T-helper 2 cell treated with Interferon-gamma antibody and Interleukin-4, amounts not matched to agents 5 μg/mL and 100 μg/mL, for 36 hours (primary cell): ENCODE data around the gene ERCC1.
"Not testable (repeated sequence)": the region's sequence is repeated elsewhere in the genome, so short reads cannot be mapped to it uniquely, and the experiment has no call there.

ENCODE experiments used
- DNase-seq: peaks from one replicate; pipeline ENCODE4 v3.0.0; 2021; ENCODE audit warnings: low spot score
- H3K27ac Mint-ChIP-seq: one replicate; pipeline ENCODE4 v1.8.0; 2021; ENCODE audit warnings: mild to moderate bottlenecking, mixed read lengths
- H3K27me3 Mint-ChIP-seq: one replicate; pipeline ENCODE4 v1.8.0; 2021; ENCODE audit warnings: low read depth, mixed read lengths
- H3K36me3 Mint-ChIP-seq: one replicate; pipeline ENCODE4 v1.8.0; 2021; ENCODE audit warnings: low read depth, mixed read lengths
- H3K4me1 Mint-ChIP-seq: one replicate; pipeline ENCODE4 v1.8.0; 2021; ENCODE audit warnings: low read depth, mixed read lengths
- H3K4me3 Mint-ChIP-seq: one replicate; pipeline ENCODE4 v1.8.0; 2022; ENCODE audit warnings: mild to moderate bottlenecking, moderate library complexity, mixed read lengths
- H3K9me3 Mint-ChIP-seq: one replicate; pipeline ENCODE4 v1.8.0; 2021; ENCODE audit warnings: mixed read lengths

Gene ERCC1

DNA sequence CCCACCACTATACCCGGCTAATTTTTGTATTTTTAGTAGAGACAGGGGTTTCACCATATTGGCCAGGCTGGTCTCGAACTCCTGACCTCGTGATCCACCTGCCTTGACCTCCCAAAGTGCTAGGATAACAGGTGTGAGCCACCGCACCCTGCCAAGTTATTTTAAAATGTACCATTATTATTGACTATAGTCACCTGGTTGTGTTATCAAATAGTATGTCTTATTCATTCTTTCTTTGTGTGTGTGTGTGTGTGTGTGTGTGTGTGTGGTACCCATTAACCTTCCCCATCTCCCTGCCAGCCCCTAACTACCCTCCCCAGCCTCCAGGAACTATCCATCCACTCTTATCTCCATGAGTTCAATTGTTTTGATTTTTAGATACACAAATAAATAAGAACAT is 13.4 kb downstream of the ERCC1 start:
- peaks cover 36% of the 10 kb centered on the region for H3K36me3 Mint-ChIP-seq
- H3K4me3 Mint-ChIP-seq: not testable (repeated sequence)

DNA sequence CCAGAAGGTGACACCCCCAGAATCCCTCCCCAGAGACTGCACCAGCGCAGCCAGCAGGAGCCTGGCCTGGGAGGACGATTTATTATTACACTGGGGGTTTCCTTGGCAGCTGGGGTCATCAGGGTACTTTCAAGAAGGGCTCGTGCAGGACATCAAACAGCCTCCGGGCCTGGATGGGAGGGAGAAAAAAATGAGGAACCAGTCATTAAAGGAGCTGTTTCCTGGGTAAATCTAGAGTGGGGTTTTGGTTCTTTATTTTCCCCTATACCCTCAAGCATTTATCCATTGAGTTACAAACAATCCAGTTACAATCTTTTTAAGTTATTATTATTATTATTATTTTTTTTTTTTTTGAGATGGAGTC is 14.2 kb downstream of the ERCC1 start:
- Mint-ChIP-seq H3K4me1 (peaks cover 20% of the 10 kb centered on the region), H3K9me3 (no peaks in the 10 kb centered on the region), H3K27me3 (peaks cover 2% of the 10 kb centered on the region), H3K4me3 (no peak overlapping the region), H3K36me3 (peaks cover 30% of the 10 kb centered on the region), H3K27ac (no peak overlapping the region)
- DNase-seq: no peak

More for the DNA sequence above, 13.4 kb downstream of the ERCC1 start:
- not testable (repeated sequence) for H3K9me3 Mint-ChIP-seq, DNase-seq, H3K27me3 Mint-ChIP-seq, H3K27ac Mint-ChIP-seq
- H3K4me1 Mint-ChIP-seq: peaks cover 14% of the 10 kb centered on the region

DNA sequence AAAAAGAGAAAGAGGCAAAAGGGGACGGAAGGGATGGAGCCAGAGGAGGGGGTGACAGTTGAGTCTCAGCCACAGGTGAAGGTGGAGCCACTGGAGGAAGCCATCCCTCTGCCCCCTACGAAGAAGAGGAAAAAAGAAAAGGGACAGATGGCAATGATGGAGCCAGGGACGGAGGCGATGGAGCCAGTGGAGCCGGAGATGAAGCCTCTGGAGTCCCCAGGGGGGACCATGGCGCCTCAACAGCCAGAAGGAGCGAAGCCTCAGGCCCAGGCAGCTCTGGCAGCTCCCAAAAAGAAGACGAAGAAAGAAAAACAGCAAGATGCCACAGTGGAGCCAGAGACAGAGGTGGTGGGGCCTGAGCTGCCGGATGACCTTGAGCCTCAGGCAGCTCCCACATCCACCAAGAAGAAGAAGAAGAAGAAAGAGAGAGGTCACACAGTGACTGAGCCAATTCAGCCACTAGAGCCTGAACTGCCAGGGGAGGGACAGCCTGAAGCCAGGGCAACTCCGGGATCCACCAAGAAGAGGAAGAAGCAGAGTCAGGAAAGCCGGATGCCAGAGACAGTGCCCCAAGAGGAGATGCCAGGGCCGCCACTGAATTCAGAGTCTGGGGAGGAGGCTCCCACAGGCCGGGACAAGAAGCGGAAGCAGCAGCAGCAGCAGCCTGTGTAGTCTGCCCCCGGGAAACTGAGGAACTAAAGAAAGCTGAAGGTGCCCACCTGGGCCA is 14.7 kb downstream of the ERCC1 start:
- peak overlapping the region; percentile 11 for H3K27ac Mint-ChIP-seq
- H3K27me3 Mint-ChIP-seq: peaks cover 5% of the 10 kb centered on the region
- H3K4me1 Mint-ChIP-seq: peaks cover 25% of the 10 kb centered on the region
- no peak for DNase-seq
- H3K9me3 Mint-ChIP-seq: no peaks in the 10 kb centered on the region
- no peak overlapping the region for H3K4me3 Mint-ChIP-seq
- H3K36me3 Mint-ChIP-seq: peaks cover 26% of the 10 kb centered on the region

DNA sequence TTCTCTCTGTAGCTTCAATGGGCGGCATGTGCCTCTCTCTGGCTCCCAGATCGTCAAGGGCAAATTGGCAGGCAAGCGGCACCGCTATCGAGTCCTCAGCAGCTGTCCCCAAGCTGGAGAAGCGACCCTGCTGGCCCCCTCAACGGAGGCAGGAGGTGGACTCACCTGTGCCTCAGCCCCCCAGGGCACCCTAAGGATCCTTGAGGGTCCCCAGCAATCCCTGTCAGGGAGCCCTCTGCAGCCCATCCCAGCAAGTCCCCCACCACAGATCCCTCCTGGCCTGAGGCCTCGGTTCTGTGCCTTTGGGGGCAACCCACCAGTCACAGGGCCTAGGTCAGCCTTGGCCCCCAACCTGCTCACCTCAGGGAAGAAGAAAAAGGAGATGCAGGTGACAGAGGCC is 15.6 kb downstream of the ERCC1 start:
- Mint-ChIP-seq H3K4me1 (peaks cover 34% of the 10 kb centered on the region), H3K27me3 (peaks cover 13% of the 10 kb centered on the region), H3K4me3 (peak overlapping the region; percentile 42), H3K9me3 (no peaks in the 10 kb centered on the region), H3K36me3 (peaks cover 20% of the 10 kb centered on the region), H3K27ac (no peak overlapping the region)
- DNase-seq: no peak

DNA sequence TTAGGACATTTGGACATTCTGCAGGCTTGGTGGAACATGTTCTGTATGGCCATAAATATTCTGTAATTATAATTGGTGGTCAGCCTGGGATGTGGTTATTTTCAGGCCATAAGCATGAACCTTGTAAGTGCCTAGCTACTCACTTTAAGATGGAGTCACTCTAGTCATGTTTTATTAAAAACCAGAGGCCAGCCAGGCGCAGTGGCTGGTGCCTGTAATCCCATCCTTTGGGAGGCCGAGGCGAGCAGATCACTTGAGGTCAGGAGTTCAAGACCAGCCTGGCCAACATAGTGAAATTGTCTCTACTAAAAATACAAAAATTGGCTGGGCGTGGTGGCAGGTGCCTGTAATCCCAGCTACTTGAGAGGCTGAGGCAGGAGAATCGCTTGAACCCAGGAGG is 16.1 kb downstream of the ERCC1 start:
- Mint-ChIP-seq H3K4me3 (peak overlapping the region; percentile 91), H3K27me3 (peaks cover 16% of the 10 kb centered on the region), H3K36me3 (peaks cover 18% of the 10 kb centered on the region), H3K4me1 (peaks cover 39% of the 10 kb centered on the region)
- DNase-seq, H3K9me3 Mint-ChIP-seq, H3K27ac Mint-ChIP-seq: not testable (repeated sequence)

DNA sequence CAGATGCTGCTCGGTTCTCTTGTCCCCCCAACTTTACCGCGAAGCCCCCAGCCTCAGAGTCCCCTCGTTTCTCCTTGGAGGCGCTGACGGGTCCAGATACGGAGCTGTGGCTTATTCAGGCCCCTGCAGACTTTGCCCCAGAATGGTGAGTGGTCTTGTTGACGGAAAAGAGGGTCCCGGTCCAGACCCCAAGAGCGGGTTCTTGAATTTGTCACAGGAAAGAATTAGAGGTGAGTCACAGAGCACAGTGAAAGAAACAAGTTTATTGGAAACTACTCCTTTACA is 16.7 kb downstream of the ERCC1 start:
- no peaks in the 10 kb centered on the region for H3K9me3 Mint-ChIP-seq
- H3K4me3 Mint-ChIP-seq: peak overlapping the region; percentile 91
- H3K27ac Mint-ChIP-seq: no peak overlapping the region
- peaks cover 14% of the 10 kb centered on the region for H3K36me3 Mint-ChIP-seq
- no peak for DNase-seq
- H3K27me3 Mint-ChIP-seq: peaks cover 18% of the 10 kb centered on the region
- H3K4me1 Mint-ChIP-seq: peaks cover 39% of the 10 kb centered on the region

DNA sequence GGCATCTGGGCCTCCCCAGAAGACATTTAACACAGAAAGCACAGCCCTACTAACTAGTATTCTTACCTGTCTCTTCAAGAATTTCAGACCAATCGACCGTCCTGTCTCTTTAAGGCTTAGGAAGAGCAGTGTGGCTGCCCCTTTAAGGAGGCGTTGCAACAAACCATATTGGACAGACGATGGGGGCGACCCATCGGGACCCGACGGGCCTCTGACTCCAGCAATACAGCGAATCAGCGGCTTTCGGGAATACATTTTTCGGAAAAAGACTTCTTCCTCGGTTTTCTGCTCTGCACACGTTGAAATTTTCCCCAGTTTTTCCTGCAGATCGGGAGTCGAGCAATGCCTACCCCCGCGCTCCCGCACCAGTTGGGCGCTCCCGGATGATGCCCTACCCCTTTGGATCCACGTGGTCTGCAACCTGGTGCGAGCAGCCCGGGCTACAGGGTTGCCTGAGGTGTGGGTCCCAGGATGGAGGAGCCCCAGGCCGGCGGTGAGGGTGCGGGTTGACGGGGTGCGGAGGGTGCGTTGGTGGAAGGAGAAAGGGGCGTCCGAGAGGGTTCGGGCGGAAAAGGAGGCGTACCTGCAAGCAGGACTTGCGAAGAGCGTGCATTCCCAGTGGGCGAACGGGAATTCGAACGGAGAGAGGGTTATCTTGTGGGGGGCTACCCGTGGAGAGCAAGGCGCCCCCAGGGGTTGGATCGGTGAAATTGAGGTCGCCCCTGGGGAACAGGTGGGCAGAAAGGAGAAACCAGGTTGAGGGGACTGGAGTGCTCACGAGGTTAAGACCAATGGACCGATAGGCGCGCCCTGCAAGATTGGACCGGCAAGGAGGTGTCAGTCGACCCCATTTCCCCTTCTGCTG is 17.3 kb downstream of the ERCC1 start, which contains the start of gene POLR1G:
POLR1G (plus strand) TSS at position 419 of the 865 bp plus-strand sequence; CDS start at position 472, 53 bp downstream.
- Mint-ChIP-seq H3K4me1 (peaks cover 39% of the 10 kb centered on the region), H3K9me3 (no peaks in the 10 kb centered on the region), H3K4me3 (peak within 1 kb of the TSS; percentile 91), H3K27me3 (peaks cover 18% of the 10 kb centered on the region), H3K36me3 (peaks cover 14% of the 10 kb centered on the region), H3K27ac (peak within 1 kb of the TSS; percentile 90)
- DNase-seq: peak; percentile 78

DNA sequence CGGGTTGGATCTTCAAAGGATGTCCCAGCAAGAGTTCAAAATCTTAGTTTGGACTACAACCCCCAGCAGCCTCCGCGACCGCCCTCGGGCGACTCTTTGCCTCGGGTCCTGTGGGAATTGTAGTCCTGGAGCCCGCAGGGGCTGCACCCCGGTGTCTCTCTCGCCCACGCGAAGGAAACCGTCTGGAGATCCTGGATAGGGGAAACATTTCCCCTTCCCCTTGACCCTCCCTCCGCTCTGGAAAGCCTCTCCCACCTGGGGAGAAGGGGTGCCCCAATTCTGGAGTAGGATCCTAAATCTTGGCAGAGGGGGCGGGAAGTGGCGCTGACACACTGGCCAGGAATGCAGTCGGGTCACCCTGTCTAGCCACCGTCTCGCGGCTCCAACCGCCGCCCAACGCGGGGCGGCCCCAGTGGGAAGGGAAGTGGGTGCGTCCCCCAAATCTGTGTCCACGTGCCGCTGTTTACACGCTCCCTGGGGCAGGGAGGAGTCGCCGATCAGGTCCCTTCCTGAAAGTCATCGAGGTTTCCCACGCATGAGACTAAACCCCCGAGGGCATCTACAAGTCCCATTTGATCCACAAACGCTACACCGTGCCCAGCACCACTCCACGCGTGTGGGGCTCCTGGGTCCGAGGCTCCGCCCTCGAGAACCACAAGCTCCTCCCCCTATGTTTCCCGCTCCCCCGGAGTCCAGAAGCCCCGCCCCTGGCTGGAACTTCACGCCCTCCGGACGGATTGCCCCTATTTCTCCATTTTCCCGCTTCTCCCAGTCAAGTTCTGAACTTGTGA is 18.1 kb downstream of the ERCC1 start:
- peak; percentile 82 for DNase-seq
- H3K4me3 Mint-ChIP-seq: peak overlapping the region; percentile 91
- peaks cover 39% of the 10 kb centered on the region for H3K4me1 Mint-ChIP-seq
- no peaks in the 10 kb centered on the region for H3K9me3 Mint-ChIP-seq
- H3K27me3 Mint-ChIP-seq: peaks cover 18% of the 10 kb centered on the region
- H3K27ac Mint-ChIP-seq: peak overlapping the region; percentile 90
- peaks cover 12% of the 10 kb centered on the region for H3K36me3 Mint-ChIP-seq

DNA sequence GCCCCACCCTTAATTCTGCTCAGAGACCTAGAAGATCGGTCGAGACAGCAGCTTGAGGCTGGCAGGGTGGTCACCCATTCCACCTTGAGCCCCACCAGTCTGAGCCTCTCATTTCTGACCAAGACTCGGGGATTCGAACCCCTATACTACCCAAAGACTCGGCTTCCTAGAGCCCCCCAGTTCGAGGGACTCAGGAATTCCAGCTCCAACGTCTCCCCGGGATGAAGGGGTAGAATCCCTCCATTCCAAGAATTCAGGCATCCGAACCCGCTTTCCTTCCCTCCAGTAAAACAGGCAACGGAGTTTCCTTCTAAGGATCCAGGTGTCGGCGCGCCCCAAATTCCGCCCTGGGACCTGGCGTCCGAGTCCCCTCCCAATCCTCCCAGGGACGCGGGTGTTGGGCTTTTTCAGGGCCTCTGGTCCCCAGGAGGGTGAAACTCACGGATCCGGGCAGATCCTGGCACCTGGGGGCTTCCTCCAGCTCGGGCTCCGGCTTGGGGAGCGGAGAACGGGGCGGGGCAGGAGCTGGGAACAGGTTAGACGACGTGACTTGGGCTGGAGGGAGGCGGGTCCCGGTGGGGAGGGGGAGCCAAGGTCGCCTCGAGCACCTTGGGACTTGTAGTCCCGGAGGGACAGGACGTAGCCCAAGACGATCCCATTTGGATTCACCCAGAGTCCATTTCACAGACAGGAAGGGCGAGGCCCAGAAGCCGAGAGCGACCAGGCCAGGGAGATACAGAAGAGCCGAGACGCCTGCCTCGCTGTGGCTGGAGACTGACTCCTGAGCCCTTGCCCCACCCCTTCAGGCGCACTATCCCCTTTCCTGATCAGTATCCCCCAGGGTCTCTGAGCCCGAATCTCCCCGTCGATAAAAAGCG is 18.9 kb downstream of the ERCC1 start, which contains the start of gene PPP1R13L:
PPP1R13L (minus strand) TSS at position 513 of the 878 bp plus-strand sequence. CDS start 6,751 bp downstream, outside the sequence.
- Mint-ChIP-seq H3K9me3 (no peaks in the 10 kb centered on the region), H3K27me3 (peaks cover 18% of the 10 kb centered on the region), H3K4me3 (peak within 1 kb of the TSS; percentile 91), H3K36me3 (peaks cover 10% of the 10 kb centered on the region), H3K4me1 (peaks cover 39% of the 10 kb centered on the region), H3K27ac (peak within 1 kb of the TSS; percentile 90)
- DNase-seq: peak; percentile 74

DNA sequence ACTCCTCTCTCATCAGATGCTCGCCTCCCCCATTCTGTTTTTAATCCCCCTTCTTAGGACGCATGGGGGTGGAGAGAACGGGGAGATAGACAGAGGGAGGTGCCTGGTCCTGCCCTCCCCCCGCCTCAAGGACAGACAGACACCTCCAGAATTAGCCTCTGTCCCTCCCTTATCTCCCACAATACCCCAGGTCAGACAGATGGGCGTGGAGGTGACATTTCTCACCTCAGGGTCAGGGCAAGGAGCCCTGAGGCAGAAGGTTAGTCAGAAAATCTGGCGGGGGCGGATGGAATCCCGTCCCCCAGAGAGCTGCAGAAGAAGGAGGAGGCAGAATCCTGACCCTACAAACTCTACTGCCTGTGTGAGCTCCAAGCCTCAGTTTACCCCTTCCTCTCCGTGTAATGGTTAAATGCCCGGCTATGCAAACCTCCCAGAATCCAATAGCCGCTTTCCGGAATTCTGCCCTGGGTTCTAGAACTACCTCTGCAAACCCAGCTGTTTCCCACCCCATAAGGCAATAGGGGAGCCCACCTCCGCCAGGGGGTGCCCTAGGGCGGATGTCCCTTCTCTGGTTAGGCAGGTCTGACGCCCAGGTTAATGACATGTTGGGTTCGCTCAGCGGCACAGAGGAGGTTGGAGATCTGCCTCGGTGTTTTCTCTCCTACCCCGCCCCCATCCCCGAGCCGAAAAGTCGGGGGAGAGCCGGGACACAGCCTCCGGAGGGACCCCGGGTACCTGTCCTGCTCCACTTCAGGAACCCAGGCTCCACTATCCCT is 19.7 kb downstream of the ERCC1 start:
- DNase-seq: peak; percentile 60
- H3K9me3 Mint-ChIP-seq: no peaks in the 10 kb centered on the region
- peak overlapping the region; percentile 91 for H3K4me3 Mint-ChIP-seq
- H3K36me3 Mint-ChIP-seq: peaks cover 7% of the 10 kb centered on the region
- H3K4me1 Mint-ChIP-seq: peaks cover 39% of the 10 kb centered on the region
- H3K27ac Mint-ChIP-seq: peak overlapping the region; percentile 74
- H3K27me3 Mint-ChIP-seq: peaks cover 18% of the 10 kb centered on the region

DNA sequence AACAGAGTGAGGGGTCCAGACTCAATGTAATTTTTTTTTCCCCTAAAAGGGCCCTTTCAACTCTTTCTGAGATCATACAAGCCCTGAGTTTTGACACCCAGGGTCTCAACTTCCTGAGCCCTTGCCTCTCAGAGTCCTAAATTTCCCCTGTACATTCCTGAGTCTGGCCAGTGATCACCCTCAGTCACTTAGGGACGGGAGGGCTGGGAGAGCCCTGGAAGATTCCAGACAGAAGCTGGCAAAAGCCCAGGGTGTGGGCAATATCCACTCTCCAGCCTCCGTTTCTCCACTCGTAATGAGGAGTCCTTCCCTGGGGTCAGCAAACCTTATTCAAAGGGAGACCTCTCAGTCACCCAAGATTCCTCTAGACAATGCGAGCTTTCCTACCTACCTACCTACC is 20.4 kb downstream of the ERCC1 start:
- H3K9me3 Mint-ChIP-seq: no peaks in the 10 kb centered on the region
- no peak for DNase-seq
- H3K36me3 Mint-ChIP-seq: peaks cover 3% of the 10 kb centered on the region
- H3K4me3 Mint-ChIP-seq: no peak overlapping the region
- peaks cover 42% of the 10 kb centered on the region for H3K4me1 Mint-ChIP-seq
- H3K27ac Mint-ChIP-seq: no peak overlapping the region
- peaks cover 23% of the 10 kb centered on the region for H3K27me3 Mint-ChIP-seq

DNA sequence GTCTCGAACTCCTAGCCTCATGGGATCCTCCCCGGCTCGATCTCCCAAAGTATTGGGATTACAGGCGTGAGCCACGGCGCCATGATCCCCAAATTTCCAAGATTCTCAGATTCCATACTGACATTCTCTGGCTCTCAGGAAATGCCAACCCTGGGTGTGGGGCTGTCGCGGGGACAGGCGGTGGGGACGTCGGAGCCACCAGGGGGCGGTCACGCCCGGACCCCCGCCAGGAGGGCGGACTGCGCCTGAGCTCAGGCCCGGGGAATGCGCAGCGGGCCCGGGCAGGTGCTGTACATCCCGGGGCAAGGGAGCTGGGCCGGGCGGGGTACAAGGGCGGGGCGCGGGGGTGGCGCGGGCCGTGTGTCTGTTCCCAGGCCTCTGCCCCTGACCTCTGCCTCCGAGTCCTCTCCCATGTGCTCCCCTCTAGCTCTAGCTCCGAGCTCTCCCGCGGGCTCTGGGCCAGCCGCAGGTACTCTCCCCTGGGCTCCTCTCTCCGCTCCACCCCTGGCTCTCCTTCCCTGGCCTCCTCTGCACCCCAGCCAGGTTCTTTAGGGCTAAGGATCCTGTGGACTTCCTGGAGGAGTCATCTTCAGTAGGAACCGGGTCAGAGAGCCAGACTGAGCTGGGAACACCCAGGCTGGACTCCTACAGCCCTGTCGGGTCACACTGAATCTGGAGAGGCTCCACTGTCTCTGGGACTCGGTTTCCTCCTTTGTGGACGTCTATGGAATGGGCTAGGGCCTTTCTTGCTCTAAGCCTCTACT is 21.2 kb downstream of the ERCC1 start:
- peaks cover 39% of the 10 kb centered on the region for H3K4me1 Mint-ChIP-seq
- no peak overlapping the region for H3K4me3 Mint-ChIP-seq
- no peaks in the 10 kb centered on the region for H3K9me3 Mint-ChIP-seq
- no peak for DNase-seq
- H3K27me3 Mint-ChIP-seq: peaks cover 26% of the 10 kb centered on the region
- H3K27ac Mint-ChIP-seq: no peak overlapping the region
- H3K36me3 Mint-ChIP-seq: peaks cover 2% of the 10 kb centered on the region
